NCI-H1105 treated with DMSO at 0.1 percent for 48 hours (cell line): ENCODE measurements around the gene NEK4.

ENCODE experiments used
- DNase-seq: peaks from one replicate; lab custom pipeline; 2025; lab: John Stamatoyannopoulos, UW

The NEK4 gene

GRCh38 chr3:52663098-52663497 lies 107.6 kb downstream of the NEK4 start:
- no peak for DNase-seq

- no peak for DNase-seq
These were observed 110.7 kb downstream of the NEK4 start for GRCh38 chr3:52660046-52660445.
